Lung (tissue), 12 donors: Measurements from ENCODE around the gene PRDM4. TPM values are rescaled to one million over a fixed set of nuclear protein-coding genes. Genes with fewer than 3 reads are reported as not detected.
"Not testable (repeated sequence)": the region's sequence is repeated elsewhere in the genome, so short reads cannot be mapped to it uniquely, and the experiment has no call there.

ENCODE experiments used
- ATAC-seq: fragments of 200-7000 bp; cut with Tn5 transposase; one replicate; pipeline ENCODE4 v1.9.1; 2020; ENCODE audit warnings: moderate number of reproducible peaks; ENCODE audit not compliant: insufficient read depth, low FRiP score
- DNase-seq, 3 donors: peaks; one replicate each; pipeline ENCODE4 v3.0.0-alpha.2; 2013 to 2017
- H3K27ac ChIP-seq, 2 donors: one replicate each; pipeline ENCODE4 v1.5.1; 2013; ENCODE audit warnings: mild to moderate bottlenecking in 2 of 2, moderate library complexity in 2 of 2, control low read depth in 1 of 2, inconsistent platforms in 1 of 2, low read depth in 1 of 2, low read length in 1 of 2
- H3K27me3 ChIP-seq, 3 donors: one replicate each; pipeline ENCODE4 v1.5.1; 2013; ENCODE audit warnings: low read length in 2 of 3; ENCODE audit not compliant: control insufficient read depth in 3 of 3, insufficient read depth in 3 of 3
- H3K36me3 ChIP-seq, 4 donors: one replicate each; pipeline ENCODE4 v1.5.1; 2013; ENCODE audit warnings: low read length in 4 of 4, mild to moderate bottlenecking in 1 of 4, moderate library complexity in 1 of 4; ENCODE audit not compliant: control insufficient read depth in 4 of 4, insufficient read depth in 4 of 4
- H3K4me1 ChIP-seq, 5 donors: one replicate each; pipeline ENCODE4 v1.5.1; 2013; ENCODE audit warnings: low read length in 5 of 5, mild to moderate bottlenecking in 2 of 5, moderate library complexity in 1 of 5; ENCODE audit not compliant: control insufficient read depth in 5 of 5, insufficient read depth in 5 of 5
- H3K4me3 ChIP-seq: one replicate; pipeline ENCODE4 v1.5.1; 2013; ENCODE audit warnings: mild to moderate bottlenecking, control low read depth, moderate library complexity
- H3K9ac ChIP-seq, 2 donors: one replicate each; pipeline ENCODE4 v1.5.1; 2013; ENCODE audit warnings: low read length in 2 of 2, control low read depth in 1 of 2; ENCODE audit not compliant: insufficient read depth in 1 of 2
- H3K9me3 ChIP-seq, 4 donors: one replicate each; pipeline ENCODE4 v1.5.1; 2013; ENCODE audit warnings: low read length in 3 of 4, mild to moderate bottlenecking in 1 of 4, moderate library complexity in 1 of 4; ENCODE audit not compliant: control insufficient read depth in 4 of 4, insufficient read depth in 3 of 4
- CTCF ChIP-seq: IDR thresholded peaks from 2 replicates; pipeline ENCODE4 v1.5.1; 2012; ENCODE audit warnings: mild to moderate bottlenecking; ENCODE audit errors: control extremely low read depth, extremely low read depth
- WGBS, 2 donors: extraction: QIAGEN DNeasy Blood & Tissue Kit; methylation state at CpG; one replicate each; pipeline ENCODE4 v1.1.7; 2013; 5-methylcytosine and 5-hydroxymethylcytosine counted together
- polyA plus RNA-seq, 2 donors: library from polyadenylated mRNA; stranded (reverse); fragments of 200-250 nt; gene quantifications; one replicate each; pipeline ENCODE4 v1.2.1, GENCODE V29; 2013
- total RNA-seq, 2 donors: library from RNA; depleted of rRNA in 1 of 2; stranded (reverse); fragments of >200 nt in 1 of 2; gene quantifications; one replicate each; pipeline ENCODE4 v1.2.1, GENCODE V29; 2014 to 2021
- donor health status: control.
- donor health status: control.
- donor health status: Bipolar disorder and iron deficiency.
- donor health status: healthy.
- donor health status: DM: yes; HTN: yes; CAD: no.

Gene PRDM4
- total and polyA plus RNA-seq, 4 donors, result 7.3 to 33.5 (median 20.5) TPM

GRCh38 chr12:107702106-107702505 lies 58.8 kb downstream of the PRDM4 start:
- Histone ChIP-seq H3K27ac (no peak overlapping the region), H3K36me3 (peaks cover 30 to 67% (median 63%) of the 10 kb centered on the region in 4 donors), H3K9me3 (peaks cover 0 to 11% (median 2%) of the 10 kb centered on the region in 4 donors), H3K9ac (no peak overlapping the region), H3K4me1 (no peaks in the 10 kb centered on the region), H3K27me3 (no peaks in the 10 kb centered on the region), H3K4me3 (no peak overlapping the region)
- no peak for ATAC-seq
- WGBS, 2 donors, result 93% methylated on average over 4 of the region's 4 CpGs
- no peak for TF ChIP-seq CTCF
- no peak for DNase-seq

GRCh38 chr12:107695772-107696171 lies 65.2 kb downstream of the PRDM4 start:
- not testable (repeated sequence) for H3K9ac ChIP-seq, H3K4me3 ChIP-seq, H3K27ac ChIP-seq, H3K9me3 ChIP-seq, H3K27me3 ChIP-seq, H3K4me1 ChIP-seq, ATAC-seq, DNase-seq
- WGBS, 2 donors, result 81 to 95% methylated on average over 2 of the region's 2 CpGs
- H3K36me3 ChIP-seq, result peaks cover 34 to 67% (median 60%) of the 10 kb centered on the region in 4 donors

GRCh38 chr12:107685360-107686248 lies 75.3 kb downstream of the PRDM4 start, which contains the start of gene PWP1:
Gene PWP1 (plus strand): TSS chr12:107685799. CDS start chr12:107685900, 101 bp downstream.
- peak within 1 kb of the TSS; percentile 93 for H3K4me3 ChIP-seq
- H3K4me1 ChIP-seq, result peaks cover 0 to 17% (median 3%) of the 10 kb centered on the region in 5 donors
- peak within 1 kb of the TSS; percentile 92 to 98 for H3K9ac ChIP-seq
- DNase-seq (peak; percentile 96 to 98 (median 97)), ATAC-seq (peak; percentile 92)
- 0% methylated on average over 51 of the region's 51 CpGs for WGBS, 2 donors
- TF ChIP-seq CTCF, result no peak
- peaks cover 6 to 20% (median 9%) of the 10 kb centered on the region in 4 donors for H3K36me3 ChIP-seq
- peak within 1 kb of the TSS; percentile 80 to 81 for H3K27ac ChIP-seq
- H3K27me3 ChIP-seq, result no peaks in the 10 kb centered on the region
- no peaks in the 10 kb centered on the region for H3K9me3 ChIP-seq

GRCh38 chr12:107684990-107685359 lies 76.0 kb downstream of the PRDM4 start:
- no peak for TF ChIP-seq CTCF
- H3K9me3 ChIP-seq, result no peaks in the 10 kb centered on the region
- H3K27ac ChIP-seq, result no peak overlapping the region
- DNase-seq (peak in 2 of 3 donors; percentile 28 to 66), ATAC-seq (no peak)
- peaks cover 3 to 13% (median 7%) of the 10 kb centered on the region in 4 donors for H3K36me3 ChIP-seq
- WGBS, 2 donors, result 15% methylated on average over 9 of the region's 9 CpGs
- H3K27me3 ChIP-seq, result no peaks in the 10 kb centered on the region
- no peak overlapping the region for H3K4me3 ChIP-seq
- H3K9ac ChIP-seq, result peak overlapping the region; percentile 59 to 92
- H3K4me1 ChIP-seq, result peaks cover 0 to 17% (median 3%) of the 10 kb centered on the region in 5 donors
